Activated naive CD8-positive, alpha-beta T cell treated with anti-CD3 and anti-CD28 coated beads, Interleukin-2, amount 10 ng/mL, durations not matched to agents 7 days and 5 days (primary cell): Measurements from ENCODE around the gene CDK4. TPM values are rescaled to one million over a fixed set of nuclear protein-coding genes. Genes with fewer than 3 reads are reported as not detected.

Experiments used
- ATAC-seq: fragments of 150-1000 bp; cut with Tn5 transposase; one replicate; pipeline ENCODE4 v1.10.0; 2021; ENCODE audit warnings: low read depth, moderate library complexity
- POLR2A ChIA-PET: fragments of 350-600 bp; sonication (Branson Sonifier 250); formaldehyde crosslinking; loops from one replicate; lab custom pipeline; 2021; ENCODE audit warnings: antibody characterized with exemption; lab: Charles Lee
- DNase-seq: peaks from one replicate; pipeline ENCODE4 v3.0.0; 2021
- H3K27ac Mint-ChIP-seq: one replicate; pipeline ENCODE4 v1.8.0; 2022; ENCODE audit warnings: mild to moderate bottlenecking, mixed read lengths
- H3K27me3 Mint-ChIP-seq: one replicate; pipeline ENCODE4 v1.8.0; 2022; ENCODE audit warnings: mild to moderate bottlenecking, moderate library complexity, mixed read lengths
- H3K36me3 Mint-ChIP-seq: one replicate; pipeline ENCODE4 v1.8.0; 2021; ENCODE audit warnings: mild to moderate bottlenecking, mixed read lengths
- H3K4me1 Mint-ChIP-seq: one replicate; pipeline ENCODE4 v1.8.0; 2021; ENCODE audit warnings: mixed read lengths
- H3K4me3 Mint-ChIP-seq: one replicate; pipeline ENCODE4 v1.8.0; 2022; ENCODE audit warnings: mild to moderate bottlenecking, moderate library complexity, mixed read lengths
- H3K9me3 Mint-ChIP-seq: one replicate; pipeline ENCODE4 v1.8.0; 2021; ENCODE audit warnings: mixed read lengths
- total RNA-seq, 2 experiments: library from RNA; stranded (reverse); gene quantifications; one replicate each; pipeline ENCODE4 v1.2.3, GENCODE V29; 2021

Gene CDK4
- total RNA-seq, 2 experiments from 2014 or later = 98.4 to 100 TPM

DNA sequence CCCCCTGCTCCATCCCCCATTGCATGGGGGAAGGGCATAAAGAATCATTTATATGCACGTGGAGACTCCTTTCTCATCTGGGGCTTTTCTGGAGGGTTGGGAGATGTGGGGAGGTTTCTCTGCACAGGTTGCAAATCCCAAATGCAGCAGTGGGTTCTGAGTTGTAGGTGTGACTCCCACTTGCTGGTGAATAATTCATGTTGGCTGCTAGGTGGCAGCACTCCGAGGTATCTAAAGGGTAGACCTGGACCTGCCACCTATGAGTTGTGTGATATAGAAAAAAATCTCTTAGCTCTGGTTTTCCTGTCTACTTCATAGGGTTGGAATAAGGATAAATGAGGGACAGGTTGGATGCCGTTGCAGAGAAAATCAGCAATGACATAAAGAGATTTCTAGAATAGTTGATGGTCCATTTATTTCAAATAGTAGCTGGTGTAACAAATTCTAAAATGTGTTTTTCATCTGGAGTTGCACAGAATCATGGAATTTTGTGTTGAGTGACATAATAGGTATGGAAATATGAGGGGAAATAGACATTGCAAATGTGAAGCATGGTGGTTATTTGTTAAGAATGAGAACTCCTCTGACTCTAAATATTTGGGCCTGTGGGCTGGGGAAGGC lies 7.4 kb upstream of the CDK4 start:
- Mint-ChIP-seq H3K4me3 (no peak overlapping the region), H3K36me3 (peaks cover 8% of the 10 kb centered on the region), H3K4me1 (peaks cover 15% of the 10 kb centered on the region), H3K27ac (no peak overlapping the region), H3K27me3 (peaks cover 2% of the 10 kb centered on the region), H3K9me3 (no peaks in the 10 kb centered on the region)
- POLR2A ChIA-PET = interaction anchor here (0.6 to 1.7 kb wide), 3 partner anchors 13 to 93 kb away, joined by 3 to 6 read pairs (median 3); partner anchors contain the start of genes EEF1AKMT3, METTL1 and TSFM
- no peak for DNase-seq
- ATAC-seq = peak; percentile 18

DNA sequence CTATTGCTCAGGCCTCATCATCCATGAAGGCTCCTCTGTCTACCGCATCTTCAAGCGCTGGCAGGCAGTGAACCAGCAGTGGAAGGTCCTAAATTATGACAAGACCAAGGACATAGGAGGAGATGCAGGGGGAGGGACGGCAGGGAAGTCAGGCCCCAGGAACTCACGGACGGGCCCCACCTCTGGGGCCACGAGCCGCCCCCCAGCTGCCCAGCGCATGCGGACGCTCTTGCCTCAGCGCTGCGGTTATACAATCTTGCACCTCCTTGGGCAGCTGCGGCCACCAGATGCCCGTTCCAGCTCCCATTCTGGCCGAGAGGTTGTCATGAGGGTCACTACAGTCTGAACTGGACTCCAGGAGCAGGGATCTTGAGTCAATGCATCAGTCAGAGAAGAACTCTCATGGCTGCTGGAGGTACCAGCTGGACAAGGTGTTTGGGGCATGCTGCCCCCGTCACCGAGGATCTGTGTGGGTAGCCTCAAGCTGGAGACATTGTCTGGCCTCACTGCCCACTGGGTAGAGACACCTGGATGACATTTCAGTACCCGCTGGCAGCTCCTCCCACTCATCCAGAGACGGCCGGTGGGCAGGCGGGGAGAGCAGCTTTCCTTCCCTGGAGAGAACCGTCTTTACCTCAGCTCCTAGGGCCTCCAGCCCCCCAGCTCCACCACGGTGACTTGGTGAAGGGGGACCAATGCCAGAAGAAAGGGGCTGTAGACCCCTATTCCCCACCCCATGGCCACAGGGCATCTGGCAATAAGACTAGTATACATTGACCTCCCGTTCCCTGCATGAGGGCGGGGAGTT lies 6.6 kb upstream of the CDK4 start:
- Mint-ChIP-seq H3K27ac (no peak overlapping the region), H3K27me3 (no peaks in the 10 kb centered on the region), H3K36me3 (peaks cover 5% of the 10 kb centered on the region), H3K4me1 (peaks cover 18% of the 10 kb centered on the region), H3K4me3 (no peak overlapping the region), H3K9me3 (no peaks in the 10 kb centered on the region)
- POLR2A ChIA-PET = interaction anchor here (1.5 to 1.7 kb wide), 2 partner anchors 14 to 24 kb away, joined by 3 to 6 read pairs; partner anchors contain the start of genes EEF1AKMT3, METTL1 and TSFM
- DNase-seq (no peak), ATAC-seq (no peak)

DNA sequence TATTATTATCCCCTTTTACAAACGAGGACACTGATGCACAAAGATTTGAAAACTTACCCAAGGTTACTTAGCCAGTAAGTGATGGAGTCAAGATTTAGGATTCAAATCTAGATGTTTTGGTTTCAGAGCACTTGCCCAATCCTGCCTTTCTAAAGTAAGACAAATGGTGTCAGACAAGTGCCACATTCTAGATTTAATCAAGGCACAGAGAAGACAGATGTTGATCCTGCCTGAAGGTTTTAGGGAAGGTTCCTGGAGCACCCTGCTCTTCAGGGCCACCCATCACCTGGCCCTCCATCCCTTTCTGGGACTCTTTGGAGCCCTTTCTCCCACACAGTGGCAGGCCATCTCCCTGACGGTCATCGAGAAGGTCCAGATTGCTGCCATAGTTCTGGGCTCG lies 5.7 kb upstream of the CDK4 start:
- Mint-ChIP-seq H3K9me3 (no peaks in the 10 kb centered on the region), H3K27me3 (no peaks in the 10 kb centered on the region), H3K27ac (no peak overlapping the region), H3K36me3 (peaks cover 3% of the 10 kb centered on the region), H3K4me3 (no peak overlapping the region), H3K4me1 (peaks cover 26% of the 10 kb centered on the region)
- DNase-seq = no peak
- POLR2A ChIA-PET = interaction anchor here (3.1 kb wide), 1 partner anchor 8 kb away, joined by 20 read pairs; the partner anchor contains the start of gene CYP27B1
- ATAC-seq = no peak

DNA sequence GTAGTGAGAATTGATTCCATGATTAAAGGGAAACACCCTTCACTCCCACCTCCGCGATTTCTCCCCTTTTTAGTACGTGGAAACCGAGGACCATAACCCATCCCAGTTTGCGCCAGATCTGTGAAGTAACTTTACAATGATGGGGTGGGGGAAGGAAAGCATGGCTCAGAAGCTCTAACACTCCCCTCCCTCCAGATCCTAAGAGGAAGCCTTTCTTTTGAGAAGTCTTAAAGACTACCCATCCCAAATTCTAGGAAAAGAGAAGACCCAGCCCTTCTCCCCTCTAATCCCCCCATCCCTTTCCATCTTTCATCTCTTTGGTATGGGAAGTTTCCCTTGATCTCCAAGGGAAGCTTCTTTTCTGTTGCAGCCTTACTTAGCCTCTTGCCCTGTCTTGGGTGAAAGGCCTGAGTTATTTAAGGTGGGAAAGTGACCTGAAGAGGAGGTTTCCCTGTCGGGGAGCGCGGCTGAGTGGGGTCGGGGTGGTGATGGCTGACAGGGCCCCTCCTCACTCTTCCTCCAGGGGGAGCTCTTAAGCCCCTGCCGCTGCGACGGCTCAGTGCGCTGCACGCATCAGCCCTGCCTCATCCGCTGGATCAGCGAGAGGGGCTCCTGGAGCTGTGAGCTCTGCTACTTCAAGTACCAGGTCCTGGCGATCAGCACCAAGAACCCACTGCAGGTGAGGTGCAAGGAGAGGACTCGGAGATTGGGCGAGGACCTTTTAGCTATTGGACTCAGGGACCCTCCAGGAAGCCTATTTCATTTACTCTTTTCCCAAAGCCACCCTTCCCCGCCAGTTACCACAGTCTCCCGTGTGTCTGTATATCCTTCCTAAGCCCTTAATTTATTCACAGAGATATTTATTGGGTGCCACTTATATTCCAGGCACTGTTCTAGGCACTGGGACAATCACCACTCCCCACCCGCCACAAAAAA lies 4.6 kb upstream of the CDK4 start:
- H3K36me3 Mint-ChIP-seq = peaks cover 6% of the 10 kb centered on the region

DNA sequence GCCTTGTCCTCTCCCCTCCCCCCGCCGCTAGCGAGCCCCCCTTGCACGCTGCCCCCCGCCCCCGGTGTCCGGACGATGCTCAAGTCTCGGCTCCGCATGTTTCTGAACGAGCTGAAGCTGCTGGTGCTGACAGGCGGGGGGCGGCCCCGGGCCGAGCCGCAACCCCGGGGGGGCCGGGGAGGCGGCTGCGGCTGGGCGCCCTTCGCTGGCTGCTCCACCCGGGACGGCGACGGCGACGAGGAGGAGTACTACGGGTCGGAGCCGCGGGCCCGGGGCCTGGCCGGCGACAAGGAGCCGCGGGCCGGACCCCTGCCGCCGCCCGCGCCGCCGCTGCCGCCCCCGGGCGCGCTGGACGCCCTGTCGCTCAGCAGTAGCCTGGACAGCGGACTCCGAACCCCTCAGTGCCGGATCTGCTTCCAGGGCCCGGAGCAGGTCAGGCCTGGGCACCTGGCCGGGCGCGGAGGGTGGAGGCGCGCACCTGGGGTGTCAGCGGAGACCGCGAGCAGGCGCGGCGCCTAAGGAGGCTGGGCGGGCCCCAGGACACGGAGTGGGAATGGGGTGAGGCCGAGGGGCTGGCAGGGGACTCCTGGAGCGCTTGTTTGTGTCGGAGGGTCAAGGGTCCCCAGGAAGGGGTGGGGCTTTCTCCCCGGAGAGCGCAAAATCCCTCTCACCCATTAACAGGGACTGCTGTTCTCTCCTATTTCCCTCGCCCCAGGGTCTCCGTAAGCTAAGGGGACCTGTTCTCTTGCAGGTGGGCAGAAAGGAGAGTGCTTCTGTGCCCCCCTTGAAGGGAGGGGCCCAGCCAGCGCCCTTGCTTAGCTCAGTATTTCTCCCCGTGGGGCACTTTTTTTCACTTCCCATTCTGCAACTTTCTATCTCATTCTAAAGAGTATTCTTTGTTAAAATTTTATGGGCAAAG lies 3.6 kb upstream of the CDK4 start:
- POLR2A ChIA-PET = interaction anchor here (0.6 to 3.1 kb wide), 7 partner anchors 10 to 1828 kb away, joined by 3 to 20 read pairs (median 5); partner anchors contain the start of genes CYP27B1, EEF1AKMT3 and METTL1
- no peak for ATAC-seq
- no peaks in the 10 kb centered on the region for H3K27me3 Mint-ChIP-seq
- H3K36me3 Mint-ChIP-seq = peaks cover 15% of the 10 kb centered on the region
- peak overlapping the region; percentile 82 for H3K4me3 Mint-ChIP-seq
- peaks cover 40% of the 10 kb centered on the region for H3K4me1 Mint-ChIP-seq
- H3K27ac Mint-ChIP-seq = peak overlapping the region; percentile 60
- peak; percentile 67 for DNase-seq
- H3K9me3 Mint-ChIP-seq = no peaks in the 10 kb centered on the region

More for the DNA sequence above, 4.6 kb upstream of the CDK4 start:
- no peaks in the 10 kb centered on the region for H3K27me3 Mint-ChIP-seq
- peak overlapping the region; percentile 60 for H3K27ac Mint-ChIP-seq
- H3K9me3 Mint-ChIP-seq = no peaks in the 10 kb centered on the region
- ATAC-seq = peak; percentile 26
- peak overlapping the region; percentile 82 for H3K4me3 Mint-ChIP-seq
- peak; percentile 76 for DNase-seq
- H3K4me1 Mint-ChIP-seq = peaks cover 32% of the 10 kb centered on the region
- POLR2A ChIA-PET = interaction anchor here (0.6 to 3.1 kb wide), 6 partner anchors 9 to 1829 kb away, joined by 3 to 20 read pairs (median 6); partner anchors contain the start of genes CYP27B1, EEF1AKMT3 and METTL1

DNA sequence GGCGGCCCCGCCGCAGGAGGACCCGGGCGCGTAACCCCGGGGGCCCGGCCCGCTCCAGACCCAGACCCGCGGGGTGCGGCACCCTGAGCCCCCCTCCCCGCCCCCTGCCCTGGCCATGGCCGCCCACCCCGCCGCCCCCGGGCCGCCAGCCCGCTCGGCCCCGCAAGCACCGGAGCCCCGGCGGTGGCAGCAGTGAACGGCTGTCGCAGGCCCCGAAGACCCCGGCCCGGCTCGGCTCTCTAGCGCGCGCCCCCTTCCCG lies 3.0 kb upstream of the CDK4 start:
- peaks cover 45% of the 10 kb centered on the region for H3K4me1 Mint-ChIP-seq
- DNase-seq = no peak
- POLR2A ChIA-PET = interaction anchor here (1.4 to 3.1 kb wide), 3 partner anchors 11 to 26 kb away, joined by 4 to 20 read pairs (median 4); partner anchors contain the start of gene CYP27B1
- ATAC-seq = no peak
- H3K36me3 Mint-ChIP-seq = peaks cover 20% of the 10 kb centered on the region
- H3K4me3 Mint-ChIP-seq = peak overlapping the region; percentile 43
- no peaks in the 10 kb centered on the region for H3K27me3 Mint-ChIP-seq
- H3K9me3 Mint-ChIP-seq = no peaks in the 10 kb centered on the region
- no peak overlapping the region for H3K27ac Mint-ChIP-seq

DNA sequence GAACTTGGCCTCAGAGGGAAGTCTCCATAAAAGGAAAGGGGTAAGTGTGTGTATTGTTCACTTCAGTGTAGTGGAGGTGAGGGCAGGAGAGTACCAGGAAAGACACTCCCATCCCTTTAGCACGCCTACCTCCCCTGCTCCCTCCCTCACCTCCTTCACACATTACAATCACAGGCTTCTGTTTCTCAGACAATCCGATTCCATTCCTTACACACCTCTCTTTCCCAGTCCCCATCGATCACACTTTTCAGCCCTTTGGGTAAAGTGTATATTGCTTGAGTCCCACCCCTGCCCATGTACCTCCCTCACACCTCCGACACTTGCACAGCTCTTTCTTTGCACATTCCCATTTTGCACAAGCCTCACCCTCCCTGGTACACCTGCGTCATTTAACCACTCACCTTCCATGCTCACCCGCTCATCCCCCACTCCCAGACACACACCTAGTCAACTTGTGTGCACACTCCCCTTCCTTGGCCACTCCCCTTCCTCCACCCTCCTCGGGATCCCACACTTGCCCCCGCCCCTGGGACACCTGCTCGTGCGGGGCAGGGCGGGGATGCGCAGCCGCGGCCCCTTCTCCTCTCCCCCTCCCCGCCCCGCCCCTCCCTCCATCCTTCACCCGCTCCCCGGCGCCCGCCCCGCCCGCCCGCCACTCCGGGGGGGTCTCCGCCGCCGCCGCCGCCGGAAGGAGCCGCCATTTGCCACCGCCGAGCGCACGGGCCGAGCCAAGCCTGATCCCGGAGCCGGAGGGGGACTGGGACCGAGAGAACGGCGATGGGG lies 2.5 kb upstream of the CDK4 start, which contains the start of gene MARCHF9:
Gene MARCHF9, plus strand, starts transcription at position 693 of the 783 bp plus-strand sequence. CDS start 426 bp downstream, outside the sequence.
- POLR2A ChIA-PET = interaction anchor here (0.8 to 3.1 kb wide), 5 partner anchors 10 to 27 kb away, joined by 3 to 20 read pairs (median 4); partner anchors contain the start of genes CYP27B1 and TSPAN31
- H3K4me1 Mint-ChIP-seq = peaks cover 45% of the 10 kb centered on the region

DNA sequence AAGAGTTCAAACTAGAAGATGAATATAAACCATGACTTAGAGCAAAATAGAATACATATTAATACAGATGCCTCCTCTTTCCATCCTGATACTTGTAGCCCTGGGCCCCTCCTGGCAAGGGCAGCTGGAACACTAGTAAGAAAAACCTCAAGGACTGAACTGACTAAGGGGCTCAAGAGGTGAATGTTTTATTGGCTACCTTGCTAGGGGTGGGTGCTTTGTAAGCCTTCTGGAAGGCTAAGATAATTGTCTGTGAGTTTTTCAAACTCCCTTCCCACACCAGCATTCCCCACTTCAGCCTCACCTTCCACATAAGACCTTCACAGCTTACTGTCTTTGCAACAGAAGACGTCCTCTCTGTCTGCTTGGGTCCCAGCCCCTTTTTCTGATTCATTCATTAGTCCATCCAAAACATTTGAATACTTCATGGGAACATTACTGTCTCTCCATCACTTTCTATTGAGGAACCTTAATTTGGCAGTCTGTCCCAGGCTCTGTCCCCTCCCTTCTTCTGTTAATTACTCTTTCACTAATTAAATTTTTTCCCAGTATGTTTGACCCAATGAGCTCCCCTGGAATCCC lies 1.7 kb upstream of the CDK4 start:
- ATAC-seq = no peak
- Mint-ChIP-seq H3K27ac (peak overlapping the region; percentile 85), H3K9me3 (no peaks in the 10 kb centered on the region), H3K36me3 (peaks cover 20% of the 10 kb centered on the region), H3K4me1 (peaks cover 41% of the 10 kb centered on the region), H3K4me3 (peak overlapping the region; percentile 87), H3K27me3 (no peaks in the 10 kb centered on the region)
- no peak for DNase-seq
- POLR2A ChIA-PET = interaction anchor here (0.8 to 1.0 kb wide), 2 partner anchors 9 to 12 kb away, joined by 3 to 4 read pairs; partner anchors contain the start of genes CYP27B1 and TSPAN31

More for the DNA sequence above, 2.5 kb upstream of the CDK4 start, which contains the start of gene MARCHF9:
- no peaks in the 10 kb centered on the region for H3K27me3 Mint-ChIP-seq
- H3K9me3 Mint-ChIP-seq = no peaks in the 10 kb centered on the region
- DNase-seq (peak; percentile 82), ATAC-seq (peak; percentile 49)
- H3K4me3 Mint-ChIP-seq = peak within 1 kb of the TSS; percentile 87
- peaks cover 20% of the 10 kb centered on the region for H3K36me3 Mint-ChIP-seq
- H3K27ac Mint-ChIP-seq = peak within 1 kb of the TSS; percentile 85

DNA sequence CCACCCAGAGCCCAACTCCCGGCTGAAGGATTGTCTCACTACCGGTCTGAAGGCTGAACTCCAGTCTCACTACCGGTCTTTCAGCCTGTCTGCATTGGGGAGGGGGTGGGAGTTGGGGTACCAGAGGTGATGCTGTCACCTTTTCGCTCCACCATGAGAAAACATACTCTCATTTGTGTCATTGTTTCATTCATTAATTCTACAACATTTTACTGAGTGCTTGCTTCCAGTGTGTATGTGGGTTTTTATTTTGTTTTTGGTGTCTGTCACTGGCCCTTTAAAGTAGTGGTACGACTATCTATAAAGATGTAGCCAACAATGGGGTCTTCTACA lies 524 bp upstream of the CDK4 start:
- POLR2A ChIA-PET = interaction anchor here (0.7 to 1.2 kb wide), 4 partner anchors 11 to 273 kb away, joined by 3 to 10 read pairs (median 3); partner anchors contain the start of genes ARHGAP9, EEF1AKMT3 and METTL1

DNA sequence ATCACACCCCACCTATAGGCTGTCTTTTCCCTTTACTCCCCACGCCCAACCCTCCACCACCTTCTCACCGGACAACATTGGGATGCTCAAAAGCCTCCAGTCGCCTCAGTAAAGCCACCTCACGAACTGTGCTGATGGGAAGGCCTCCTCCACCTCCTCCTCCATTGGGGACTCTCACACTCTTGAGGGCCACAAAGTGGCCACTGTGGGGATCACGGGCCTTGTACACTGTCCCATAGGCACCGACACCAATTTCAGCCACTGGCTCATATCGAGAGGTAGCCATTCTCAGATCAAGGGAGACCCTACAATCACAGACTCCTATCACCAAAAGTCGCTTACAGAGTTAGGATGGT lies 700 bp downstream of the CDK4 start:
- Mint-ChIP-seq H3K27ac (peak overlapping the region; percentile 83), H3K4me3 (peak overlapping the region; percentile 93), H3K9me3 (no peaks in the 10 kb centered on the region), H3K27me3 (no peaks in the 10 kb centered on the region), H3K4me1 (peaks cover 36% of the 10 kb centered on the region), H3K36me3 (peaks cover 23% of the 10 kb centered on the region)
- DNase-seq (no peak), ATAC-seq (no peak)
- POLR2A ChIA-PET = interaction anchor here (0.6 to 1.2 kb wide), 3 partner anchors 10 to 144 kb away, joined by 3 to 10 read pairs (median 3); no protein-coding TSS in a partner anchor

More for the DNA sequence above, 524 bp upstream of the CDK4 start:
- Mint-ChIP-seq H3K27ac (peak overlapping the region; percentile 83), H3K9me3 (no peaks in the 10 kb centered on the region), H3K4me3 (peak overlapping the region; percentile 93), H3K4me1 (peaks cover 41% of the 10 kb centered on the region), H3K36me3 (peaks cover 20% of the 10 kb centered on the region), H3K27me3 (no peaks in the 10 kb centered on the region)
- no peak for ATAC-seq
- no peak for DNase-seq
